ENCODE measurements around the gene PPP2R1B. TPM values are rescaled to one million over a fixed set of nuclear protein-coding genes. Genes with fewer than 3 reads are reported as not detected.

The PPP2R1B gene
- polyA plus RNA-seq, 2 donors: 6.3 to 9.5 TPM

DNA sequence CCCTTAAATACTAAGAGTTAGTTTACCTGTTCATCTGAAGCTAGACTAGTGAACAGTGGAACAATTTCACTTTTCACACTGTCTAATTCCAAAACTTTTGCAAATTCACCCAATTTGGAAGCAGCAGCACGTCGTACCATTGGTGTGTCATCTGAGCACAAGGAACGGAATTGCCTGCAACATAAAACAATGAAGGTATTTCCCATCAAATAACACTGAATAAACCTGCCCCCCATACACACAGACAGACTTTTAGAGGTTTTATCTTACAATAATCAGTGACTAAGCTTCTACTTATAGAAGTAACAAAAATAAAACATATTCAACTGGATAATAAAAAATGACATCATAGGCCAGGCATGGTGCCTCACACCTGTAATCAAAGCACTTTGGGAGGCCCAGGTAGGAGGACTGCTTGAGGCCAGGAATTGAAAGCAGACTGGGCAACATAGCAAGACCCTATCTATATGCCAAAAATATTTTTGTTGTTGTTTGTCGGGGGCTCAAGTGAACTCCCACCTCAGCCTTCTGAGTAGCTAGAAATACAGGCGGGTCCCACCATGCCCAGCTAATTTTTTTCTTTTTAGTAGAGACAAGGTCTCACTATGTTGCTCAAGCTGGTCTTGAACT, 6.3 kb downstream of the PPP2R1B start:
- H3K9me3 ChIP-seq (ENCODE audit: control insufficient read depth in 2 of 2, insufficient read depth in 1 of 2, low read depth in 1 of 2, low read length in 1 of 2): no peaks in the 10 kb centered on the region
- WGBS, 2 donors: 72 to 74% methylated on average over 5 of the region's 5 CpGs
- no peak overlapping the region for H3K4me3 ChIP-seq (ENCODE audit: low read depth in 1 of 2, low read length in 2 of 2)
- no peaks in the 10 kb centered on the region for H3K27me3 ChIP-seq (ENCODE audit: control insufficient read depth in 1 of 2, insufficient read depth in 2 of 2, low read length in 2 of 2)
- H3K36me3 ChIP-seq (ENCODE audit: control insufficient read depth in 2 of 2, insufficient read depth in 2 of 2, low read length in 1 of 2): peaks cover 4 to 8% of the 10 kb centered on the region in 2 donors
- H3K4me1 ChIP-seq (ENCODE audit: control insufficient read depth in 2 of 2, insufficient read depth in 2 of 2, low read length in 1 of 2): no peaks in the 10 kb centered on the region
- no peak overlapping the region for H3K27ac ChIP-seq (ENCODE audit: low read depth in 2 of 2, low read length in 1 of 2)

DNA sequence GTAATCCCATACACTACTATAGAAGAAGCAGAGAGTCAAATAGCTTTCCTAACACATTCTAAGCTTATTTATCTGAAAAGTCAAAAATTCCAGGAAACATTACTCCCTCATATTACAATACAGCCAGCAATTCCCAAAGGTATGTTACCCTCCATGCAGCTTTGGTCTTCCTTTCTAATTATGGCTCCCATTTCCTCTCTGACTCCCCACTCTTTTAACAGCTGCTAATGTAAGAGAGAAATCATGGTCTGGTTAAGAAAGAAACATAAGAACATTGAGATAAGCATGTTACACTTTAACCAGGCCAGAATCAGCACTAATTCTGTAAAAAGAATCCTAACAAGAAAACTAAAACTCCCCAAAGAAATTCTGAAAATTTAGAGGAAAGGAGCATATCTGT, 6.8 kb downstream of the PPP2R1B start:
- Histone ChIP-seq H3K36me3 (ENCODE audit: control insufficient read depth in 2 of 2, insufficient read depth in 2 of 2, low read length in 1 of 2) (peaks cover 4 to 8% of the 10 kb centered on the region in 2 donors), H3K27me3 (ENCODE audit: control insufficient read depth in 1 of 2, insufficient read depth in 2 of 2, low read length in 2 of 2) (no peaks in the 10 kb centered on the region), H3K27ac (ENCODE audit: low read depth in 2 of 2, low read length in 1 of 2) (no peak overlapping the region), H3K4me1 (ENCODE audit: control insufficient read depth in 2 of 2, insufficient read depth in 2 of 2, low read length in 1 of 2) (no peaks in the 10 kb centered on the region), H3K4me3 (ENCODE audit: low read depth in 1 of 2, low read length in 2 of 2) (no peak overlapping the region), H3K9me3 (ENCODE audit: control insufficient read depth in 2 of 2, insufficient read depth in 1 of 2, low read depth in 1 of 2, low read length in 1 of 2) (no peaks in the 10 kb centered on the region)

GRCh38 chr11:111756097-111756496, 10.1 kb downstream of the PPP2R1B start:
- H3K9me3 ChIP-seq (ENCODE audit: control insufficient read depth in 2 of 2, insufficient read depth in 1 of 2, low read depth in 1 of 2, low read length in 1 of 2): no peaks in the 10 kb centered on the region
- peaks cover 7 to 15% of the 10 kb centered on the region in 2 donors for H3K36me3 ChIP-seq (ENCODE audit: control insufficient read depth in 2 of 2, insufficient read depth in 2 of 2, low read length in 1 of 2)
- WGBS, 2 donors: 97% methylated on average over 6 of the region's 6 CpGs
- H3K4me1 ChIP-seq (ENCODE audit: control insufficient read depth in 2 of 2, insufficient read depth in 2 of 2, low read length in 1 of 2): peaks cover 0 to 2% of the 10 kb centered on the region in 2 donors
- no peak overlapping the region for H3K4me3 ChIP-seq (ENCODE audit: low read depth in 1 of 2, low read length in 2 of 2)
- no peaks in the 10 kb centered on the region for H3K27me3 ChIP-seq (ENCODE audit: control insufficient read depth in 1 of 2, insufficient read depth in 2 of 2, low read length in 2 of 2)
- H3K27ac ChIP-seq (ENCODE audit: low read depth in 2 of 2, low read length in 1 of 2): no peak overlapping the region

GRCh38 chr11:111749646-111750045, 16.5 kb downstream of the PPP2R1B start:
- peaks cover 0 to 2% of the 10 kb centered on the region in 2 donors for H3K4me1 ChIP-seq (ENCODE audit: control insufficient read depth in 2 of 2, insufficient read depth in 2 of 2, low read length in 1 of 2)
- H3K4me3 ChIP-seq (ENCODE audit: low read depth in 1 of 2, low read length in 2 of 2): no peak overlapping the region
- peaks cover 8 to 20% of the 10 kb centered on the region in 2 donors for H3K36me3 ChIP-seq (ENCODE audit: control insufficient read depth in 2 of 2, insufficient read depth in 2 of 2, low read length in 1 of 2)
- no peaks in the 10 kb centered on the region for H3K27me3 ChIP-seq (ENCODE audit: control insufficient read depth in 1 of 2, insufficient read depth in 2 of 2, low read length in 2 of 2)
- H3K27ac ChIP-seq (ENCODE audit: low read depth in 2 of 2, low read length in 1 of 2): no peak overlapping the region
- no peaks in the 10 kb centered on the region for H3K9me3 ChIP-seq (ENCODE audit: control insufficient read depth in 2 of 2, insufficient read depth in 1 of 2, low read depth in 1 of 2, low read length in 1 of 2)

GRCh38 chr11:111748035-111748804, 18.0 kb downstream of the PPP2R1B start:
- 72 to 74% methylated on average over 7 of the region's 7 CpGs for WGBS, 2 donors
- no peak overlapping the region for H3K27ac ChIP-seq (ENCODE audit: low read depth in 2 of 2, low read length in 1 of 2)
- peaks cover 14 to 16% of the 10 kb centered on the region in 2 donors for H3K36me3 ChIP-seq (ENCODE audit: control insufficient read depth in 2 of 2, insufficient read depth in 2 of 2, low read length in 1 of 2)

DNA sequence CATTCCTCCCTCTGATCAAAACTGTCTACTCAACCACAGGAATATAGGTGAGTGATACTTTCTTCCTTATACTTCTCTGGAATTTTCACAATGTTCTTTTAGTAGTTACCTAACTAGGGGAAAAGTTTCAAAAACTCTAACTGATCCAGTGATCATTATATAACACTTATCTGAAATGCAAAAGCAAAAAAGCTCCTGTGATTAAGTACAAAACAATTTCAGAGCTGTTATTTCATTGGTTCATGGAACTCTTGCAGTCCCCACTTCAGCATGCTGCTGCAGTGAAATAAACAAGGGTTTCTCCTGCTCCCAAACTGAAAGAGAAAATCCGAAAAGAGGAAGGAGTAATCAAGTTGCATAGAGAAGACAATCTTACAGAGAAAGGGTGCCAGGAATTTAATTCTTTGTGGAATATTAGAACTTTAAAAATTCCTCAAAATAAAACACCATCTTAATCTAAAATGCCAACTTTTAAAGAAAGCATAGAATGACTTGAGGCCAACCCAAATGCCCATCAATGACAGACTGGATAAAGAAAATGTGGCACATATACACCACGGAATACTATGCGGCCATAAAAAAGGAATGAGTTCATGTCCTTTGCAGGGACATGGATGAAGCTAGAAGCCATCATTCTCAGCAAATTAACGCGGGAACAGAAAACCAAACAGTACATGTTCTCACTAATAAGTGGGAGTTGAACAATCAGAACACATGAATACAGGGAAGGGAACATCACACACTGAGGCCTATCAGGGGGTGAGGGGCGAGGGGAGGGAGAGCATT, 20.3 kb downstream of the PPP2R1B start:
- Histone ChIP-seq H3K36me3 (ENCODE audit: control insufficient read depth in 2 of 2, insufficient read depth in 2 of 2, low read length in 1 of 2) (peaks cover 11 to 16% of the 10 kb centered on the region in 2 donors), H3K27ac (ENCODE audit: low read depth in 2 of 2, low read length in 1 of 2) (no peak overlapping the region), H3K4me1 (ENCODE audit: control insufficient read depth in 2 of 2, insufficient read depth in 2 of 2, low read length in 1 of 2) (no peaks in the 10 kb centered on the region), H3K4me3 (ENCODE audit: low read depth in 1 of 2, low read length in 2 of 2) (no peak overlapping the region), H3K9me3 (ENCODE audit: control insufficient read depth in 2 of 2, insufficient read depth in 1 of 2, low read depth in 1 of 2, low read length in 1 of 2) (no peaks in the 10 kb centered on the region), H3K27me3 (ENCODE audit: control insufficient read depth in 1 of 2, insufficient read depth in 2 of 2, low read length in 2 of 2) (no peaks in the 10 kb centered on the region)
- 89 to 91% methylated on average over 6 of the region's 6 CpGs for WGBS, 2 donors

More at GRCh38 chr11:111748035-111748804, 18.0 kb downstream of the PPP2R1B start:
- H3K9me3 ChIP-seq (ENCODE audit: control insufficient read depth in 2 of 2, insufficient read depth in 1 of 2, low read depth in 1 of 2, low read length in 1 of 2): no peaks in the 10 kb centered on the region
- H3K4me3 ChIP-seq (ENCODE audit: low read depth in 1 of 2, low read length in 2 of 2): no peak overlapping the region
- no peaks in the 10 kb centered on the region for H3K27me3 ChIP-seq (ENCODE audit: control insufficient read depth in 1 of 2, insufficient read depth in 2 of 2, low read length in 2 of 2)
- H3K4me1 ChIP-seq (ENCODE audit: control insufficient read depth in 2 of 2, insufficient read depth in 2 of 2, low read length in 1 of 2): no peaks in the 10 kb centered on the region

GRCh38 chr11:111743700-111744099, 22.5 kb downstream of the PPP2R1B start:
- Histone ChIP-seq H3K9me3 (ENCODE audit: control insufficient read depth in 2 of 2, insufficient read depth in 1 of 2, low read depth in 1 of 2, low read length in 1 of 2) (no peaks in the 10 kb centered on the region), H3K4me1 (ENCODE audit: control insufficient read depth in 2 of 2, insufficient read depth in 2 of 2, low read length in 1 of 2) (no peaks in the 10 kb centered on the region), H3K36me3 (ENCODE audit: control insufficient read depth in 2 of 2, insufficient read depth in 2 of 2, low read length in 1 of 2) (peaks cover 11 to 15% of the 10 kb centered on the region in 2 donors), H3K27ac (ENCODE audit: low read depth in 2 of 2, low read length in 1 of 2) (no peak overlapping the region), H3K4me3 (ENCODE audit: low read depth in 1 of 2, low read length in 2 of 2) (no peak overlapping the region), H3K27me3 (ENCODE audit: control insufficient read depth in 1 of 2, insufficient read depth in 2 of 2, low read length in 2 of 2) (no peaks in the 10 kb centered on the region)
- WGBS, 2 donors: 96 to 97% methylated on average over 2 of the region's 2 CpGs

DNA sequence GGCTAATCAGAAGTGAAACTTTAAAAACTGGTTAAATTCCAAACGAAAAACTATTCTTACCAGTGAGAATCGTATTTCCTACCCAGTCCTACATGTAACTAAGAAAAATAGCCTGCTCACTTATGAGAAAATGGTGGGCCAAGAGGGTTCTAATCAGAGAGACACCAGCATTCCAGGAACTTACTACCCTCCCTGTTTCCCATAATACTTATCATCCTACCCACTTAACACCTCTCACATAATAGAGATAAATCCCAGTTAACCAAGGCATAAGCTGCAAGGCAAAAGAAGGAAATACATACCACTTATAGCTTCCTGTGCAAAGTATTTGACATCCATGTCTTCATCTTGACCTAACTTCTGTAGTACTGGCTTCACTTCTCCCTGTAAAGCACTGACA, 24.4 kb downstream of the PPP2R1B start:
- peaks cover 5 to 11% of the 10 kb centered on the region in 2 donors for H3K36me3 ChIP-seq (ENCODE audit: control insufficient read depth in 2 of 2, insufficient read depth in 2 of 2, low read length in 1 of 2)
- WGBS, 2 donors: 82 to 87% methylated on average over 2 of the region's 2 CpGs

DNA sequence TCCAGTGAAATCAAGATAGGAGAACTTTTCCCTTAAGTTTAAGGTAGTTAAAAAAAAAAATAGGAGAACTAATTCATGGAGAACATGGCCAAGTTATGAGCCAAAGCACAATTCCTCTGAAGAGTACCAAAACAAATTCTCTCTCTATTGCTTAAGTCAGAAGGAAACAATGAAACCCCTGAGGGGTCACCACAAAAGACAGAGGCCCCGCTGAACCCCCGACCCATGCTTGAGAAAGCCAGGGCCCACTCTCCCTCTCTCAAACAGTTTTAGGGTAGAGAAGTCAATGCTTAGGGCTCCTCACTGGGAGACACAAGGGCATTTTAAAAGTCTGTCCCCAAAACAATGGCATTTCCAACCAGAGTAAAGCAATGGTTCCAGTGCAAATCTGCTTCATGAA, 26.9 kb downstream of the PPP2R1B start:
- no peak overlapping the region for H3K4me3 ChIP-seq (ENCODE audit: low read depth in 1 of 2, low read length in 2 of 2)
- H3K27me3 ChIP-seq (ENCODE audit: control insufficient read depth in 1 of 2, insufficient read depth in 2 of 2, low read length in 2 of 2): no peaks in the 10 kb centered on the region
- H3K9me3 ChIP-seq (ENCODE audit: control insufficient read depth in 2 of 2, insufficient read depth in 1 of 2, low read depth in 1 of 2, low read length in 1 of 2): no peaks in the 10 kb centered on the region
- H3K4me1 ChIP-seq (ENCODE audit: control insufficient read depth in 2 of 2, insufficient read depth in 2 of 2, low read length in 1 of 2): peaks cover 2 to 22% of the 10 kb centered on the region in 2 donors
- WGBS, 2 donors: 92 to 100% methylated on average over 2 of the region's 2 CpGs
- no peak overlapping the region for H3K27ac ChIP-seq (ENCODE audit: low read depth in 2 of 2, low read length in 1 of 2)
- peaks cover 5 to 8% of the 10 kb centered on the region in 2 donors for H3K36me3 ChIP-seq (ENCODE audit: control insufficient read depth in 2 of 2, insufficient read depth in 2 of 2, low read length in 1 of 2)

More for the DNA sequence above, 24.4 kb downstream of the PPP2R1B start:
- no peak overlapping the region for H3K27ac ChIP-seq (ENCODE audit: low read depth in 2 of 2, low read length in 1 of 2)
- H3K4me3 ChIP-seq (ENCODE audit: low read depth in 1 of 2, low read length in 2 of 2): no peak overlapping the region
- no peaks in the 10 kb centered on the region for H3K27me3 ChIP-seq (ENCODE audit: control insufficient read depth in 1 of 2, insufficient read depth in 2 of 2, low read length in 2 of 2)
- peaks cover 2 to 6% of the 10 kb centered on the region in 2 donors for H3K4me1 ChIP-seq (ENCODE audit: control insufficient read depth in 2 of 2, insufficient read depth in 2 of 2, low read length in 1 of 2)
- no peaks in the 10 kb centered on the region for H3K9me3 ChIP-seq (ENCODE audit: control insufficient read depth in 2 of 2, insufficient read depth in 1 of 2, low read depth in 1 of 2, low read length in 1 of 2)
